ENCODE results near the gene STK33. TPM values are rescaled to one million over a fixed set of nuclear protein-coding genes. Genes with fewer than 3 reads are reported as not detected.

Gene STK33
- total and polyA plus RNA-seq, 2 of the 13 experiments (the other 11 are each of a cell fraction or from before 2014, with no cell fraction given) = 2.7 to 12.6 TPM

- Histone ChIP-seq H3K9me3 (ENCODE audit: low read length) (no peaks in the 10 kb centered on the region), H3K79me2 (ENCODE audit: insufficient read depth, low read length) (no peaks in the 10 kb centered on the region), H4K20me1 (ENCODE audit: insufficient read depth, low read length) (no peaks in the 10 kb centered on the region), H3K27ac (ENCODE audit: extremely low read length, insufficient read depth, low read length) (no peak overlapping the region), H3K4me2 (ENCODE audit: low read depth, low read length) (no peak overlapping the region), H3K4me1 (ENCODE audit: insufficient read depth, low read length) (no peaks in the 10 kb centered on the region), H2AFZ (ENCODE audit: low read length) (no peak overlapping the region), H3K9ac (ENCODE audit: insufficient read depth, low read depth, low read length) (no peak overlapping the region), H3K27me3 (ENCODE audit: control insufficient read depth in 1 of 2, insufficient read depth in 2 of 2, low read length in 2 of 2) (no peaks in the 10 kb centered on the region; a peak in 1 of 5 replicates), H3K36me3 (replicated peaks in 1 of 2; ENCODE audit: control insufficient read depth in 1 of 2, insufficient read depth in 2 of 2, low read length in 2 of 2) (no peaks in the 10 kb centered on the region), H3K4me3 (replicated peaks in 1 of 3; ENCODE audit: insufficient read depth in 1 of 3, low read depth in 2 of 3, low read length in 3 of 3) (no peak overlapping the region)
- WGBS (ENCODE audit: low lambda C conversion rate) = 20% methylated on average over 1 of the region's 1 CpG
- intact Hi-C loops (cut with micrococcal nuclease; ENCODE audit: unreplicated experiment) (no loop called here), in situ Hi-C loops (cut with HindIII; ENCODE audit: extremely low pct_ligation_motif_present, low pct_unique_long_range_greater_than_20kb) (no loop called here)
- ChIA-PET POLR2A (no interaction called here), CTCF (ENCODE audit: low intra/inter-chr PET ratio, low total read pairs) (no interaction called here)
- FAIRE-seq (no peak), ATAC-seq (no peak), DNase-seq (ENCODE audit: low spot score) (no peak)
- TF ChIP-seq ZNF383 (CRISPR knock-in tag; IDR thresholded peaks at IDR 0.05; ENCODE audit: borderline replicate concordance) = no peak
- no peak for TF ChIP-seq ZSCAN20 (CRISPR knock-in tag; IDR thresholded peaks at IDR 0.05; ENCODE audit: borderline replicate concordance)
- TF ChIP-seq HNRNPK (IDR thresholded peaks at IDR 0.05; ENCODE audit: low read depth, low read length, poor library complexity, severe bottlenecking) = peak; percentile 14
- no peak for TF ChIP-seq ZNF335 (CRISPR knock-in tag; IDR thresholded peaks at IDR 0.05)
- no peak for TF ChIP-seq HNRNPLL (IDR thresholded peaks at IDR 0.05; ENCODE audit: low read depth, low read length, poor library complexity, severe bottlenecking)
- TF ChIP-seq THAP9 (CRISPR knock-in tag; IDR thresholded peaks at IDR 0.05; ENCODE audit: borderline replicate concordance) = no peak
- BruUV-seq (replicated peaks) = no TSS peak
These were observed 222.5 kb downstream of the STK33 start for GRCh38 chr11:8371516-8371884.
